Measurements from ENCODE around the gene FAM3A.

Gene FAM3A

GRCh38 chrX:154534526-154535322 is 18.7 kb upstream of the FAM3A start:
- DNase-seq: peak; percentile 17

- DNase-seq: no peak
These were observed 16.7 kb upstream of the FAM3A start for GRCh38 chrX:154532690-154533089.

- no peak for DNase-seq
These were observed 15.6 kb upstream of the FAM3A start for GRCh38 chrX:154531626-154532025.

DNA sequence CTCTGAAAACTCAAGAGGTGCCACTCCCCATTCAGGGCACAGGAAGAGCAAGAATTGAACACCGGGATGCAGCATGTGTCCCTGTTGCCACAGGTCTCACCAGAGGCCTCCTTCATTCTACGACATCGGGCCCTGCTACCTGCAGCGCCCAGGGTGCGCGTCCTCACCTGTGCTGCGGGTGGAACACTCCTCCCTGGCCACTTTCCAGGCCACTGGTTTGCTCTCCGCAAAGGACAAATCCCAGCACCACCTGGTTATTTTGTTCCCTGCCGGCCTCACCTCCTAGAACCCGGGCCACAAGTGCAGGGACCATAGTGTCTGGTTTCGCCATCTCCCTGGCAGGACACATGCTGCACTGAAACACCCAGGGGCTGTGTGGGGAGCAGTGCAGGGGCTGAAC is 14.3 kb upstream of the FAM3A start:
- no peak for DNase-seq

GRCh38 chrX:154529206-154529612 is 13.2 kb upstream of the FAM3A start:
- DNase-seq: no peak

DNA sequence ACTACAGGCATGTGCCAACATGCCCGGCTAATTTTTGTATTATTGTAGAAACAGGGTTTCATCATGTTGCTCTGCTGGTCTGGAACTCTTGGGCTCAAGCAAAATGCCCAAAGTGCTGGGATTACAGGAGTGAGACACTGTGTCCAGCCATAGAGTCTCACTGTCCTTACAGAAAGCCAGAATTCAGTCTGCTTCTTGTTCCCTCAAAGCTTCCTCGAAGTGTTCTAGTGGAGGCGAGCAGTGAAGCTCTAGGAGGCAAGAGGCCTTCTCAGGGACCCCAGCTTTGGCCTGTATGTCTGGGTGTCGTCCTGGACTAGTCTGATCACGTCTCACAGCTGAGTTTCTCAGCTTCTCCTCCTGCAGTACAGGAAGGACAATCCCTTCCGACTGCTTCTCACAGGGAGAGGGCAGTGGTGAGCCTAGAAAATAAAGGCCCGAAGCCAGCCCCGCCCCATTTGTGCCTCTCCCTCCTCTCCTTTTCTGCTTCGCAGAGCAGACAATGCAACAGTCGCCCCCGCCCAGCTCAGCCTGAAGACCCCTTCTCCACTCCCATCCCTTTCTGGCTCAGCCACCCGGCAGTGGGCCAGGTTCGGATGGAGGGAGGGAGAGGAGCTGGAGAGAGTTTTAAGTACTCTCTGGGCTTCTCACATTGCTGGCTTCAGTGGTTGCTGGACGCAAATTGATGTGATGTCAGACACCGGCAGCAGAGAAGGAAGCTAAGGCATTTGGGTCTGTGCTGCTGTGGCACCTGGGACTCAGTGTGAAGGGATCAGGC is 11.1 kb upstream of the FAM3A start:
- DNase-seq: peak; percentile 51

DNA sequence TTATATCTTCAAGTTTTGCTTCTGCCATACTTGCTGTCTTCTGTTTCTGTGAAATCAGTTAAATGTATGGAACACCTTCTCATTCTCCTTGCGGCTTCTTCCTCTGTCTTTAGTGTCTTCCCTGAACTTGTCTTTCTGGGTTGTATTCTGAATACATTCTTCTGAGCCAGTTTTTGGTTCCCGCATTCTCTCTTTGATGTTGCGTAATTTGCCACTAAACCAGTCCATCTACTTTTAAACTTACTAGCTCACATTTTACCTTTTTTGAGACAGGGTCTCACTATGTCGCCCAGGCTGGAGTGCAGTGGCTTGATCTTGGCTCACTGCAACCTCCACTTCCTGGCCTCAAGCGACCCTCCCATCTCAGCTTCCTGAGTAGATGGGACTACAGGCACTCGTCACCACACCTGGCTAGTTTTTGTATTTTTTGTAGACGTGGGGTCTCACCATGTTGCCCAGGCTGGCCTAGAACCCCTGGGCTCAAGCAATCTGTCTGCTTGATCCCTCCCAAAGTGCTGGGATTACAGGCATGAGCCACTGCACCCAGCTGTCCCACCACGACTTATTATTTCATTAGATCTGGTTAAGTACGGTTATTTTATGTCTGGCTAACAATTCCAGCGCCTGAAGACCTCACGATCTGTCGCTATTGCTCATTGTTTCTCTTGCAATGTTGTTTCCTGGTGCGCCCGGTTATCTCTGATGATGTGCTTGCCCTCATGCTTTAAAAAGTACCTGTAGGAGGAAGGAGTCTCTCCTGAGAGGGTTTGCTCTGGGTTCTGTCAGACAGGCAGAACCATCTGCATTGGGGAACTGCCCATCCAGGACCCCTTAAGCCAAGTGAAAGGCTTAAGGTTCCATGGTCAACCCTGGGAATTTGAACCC is 9.8 kb upstream of the FAM3A start:
- DNase-seq: no peak

GRCh38 chrX:154519389-154519788 is 3.4 kb upstream of the FAM3A start:
- no peak for DNase-seq

DNA sequence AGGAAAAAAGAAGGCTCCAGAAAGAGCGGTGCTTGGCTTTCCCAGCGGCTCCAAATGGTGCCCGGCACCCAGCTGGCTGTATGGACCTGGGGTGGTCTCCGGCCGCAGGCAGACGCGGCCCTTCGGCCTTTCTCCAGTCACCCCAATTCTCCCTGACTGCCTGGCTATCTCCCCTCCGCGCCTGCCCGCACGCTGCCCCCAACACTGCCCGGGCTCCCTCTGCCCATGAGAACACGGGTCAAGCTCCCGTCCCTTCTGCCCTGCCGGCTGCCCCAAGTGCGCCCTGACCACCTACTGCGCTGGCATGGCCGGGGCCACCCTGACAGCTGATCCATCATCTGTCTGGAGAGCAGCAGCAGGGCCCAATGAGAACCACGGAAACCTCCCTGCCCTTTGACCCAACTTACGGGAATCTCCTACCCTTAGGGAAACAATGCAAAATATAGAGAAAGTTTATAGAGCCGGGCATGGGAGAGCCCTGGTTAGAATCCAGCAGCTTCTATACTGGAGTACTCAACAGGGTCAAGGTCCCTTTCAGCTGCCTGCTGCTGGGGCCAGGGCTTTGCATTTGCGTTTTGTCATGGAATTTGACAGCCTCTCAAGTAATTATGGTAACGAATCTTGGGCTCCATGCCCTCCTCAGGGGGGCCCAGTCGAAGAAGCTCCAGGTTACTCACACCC is 1.2 kb upstream of the FAM3A start:
- no peak for DNase-seq

GRCh38 chrX:154516656-154517100 is 646 bp upstream of the FAM3A start:
- no peak for DNase-seq

- peak; percentile 55 for DNase-seq
These were observed 704 bp downstream of the FAM3A start for GRCh38 chrX:154515090-154515965.

DNA sequence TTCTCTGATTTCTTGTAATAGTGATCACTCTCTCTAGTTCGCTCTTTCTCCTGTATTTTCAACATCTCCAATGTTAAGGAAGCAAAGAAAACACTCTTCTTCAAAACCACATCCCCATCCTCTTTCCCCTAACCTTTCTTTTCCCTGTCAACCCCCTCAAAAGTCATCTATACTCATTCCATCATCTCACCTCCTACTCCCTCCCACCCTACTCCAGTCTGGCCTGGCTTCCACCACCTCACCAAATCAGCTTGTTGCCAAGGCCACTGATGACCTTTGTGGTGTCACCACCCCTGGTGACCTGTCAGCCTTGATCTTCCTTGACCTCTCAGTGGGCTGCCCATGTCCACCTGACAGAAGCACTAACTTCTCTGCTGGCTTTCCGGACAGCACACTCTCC is 2.3 kb downstream of the FAM3A start:
- no peak for DNase-seq

DNA sequence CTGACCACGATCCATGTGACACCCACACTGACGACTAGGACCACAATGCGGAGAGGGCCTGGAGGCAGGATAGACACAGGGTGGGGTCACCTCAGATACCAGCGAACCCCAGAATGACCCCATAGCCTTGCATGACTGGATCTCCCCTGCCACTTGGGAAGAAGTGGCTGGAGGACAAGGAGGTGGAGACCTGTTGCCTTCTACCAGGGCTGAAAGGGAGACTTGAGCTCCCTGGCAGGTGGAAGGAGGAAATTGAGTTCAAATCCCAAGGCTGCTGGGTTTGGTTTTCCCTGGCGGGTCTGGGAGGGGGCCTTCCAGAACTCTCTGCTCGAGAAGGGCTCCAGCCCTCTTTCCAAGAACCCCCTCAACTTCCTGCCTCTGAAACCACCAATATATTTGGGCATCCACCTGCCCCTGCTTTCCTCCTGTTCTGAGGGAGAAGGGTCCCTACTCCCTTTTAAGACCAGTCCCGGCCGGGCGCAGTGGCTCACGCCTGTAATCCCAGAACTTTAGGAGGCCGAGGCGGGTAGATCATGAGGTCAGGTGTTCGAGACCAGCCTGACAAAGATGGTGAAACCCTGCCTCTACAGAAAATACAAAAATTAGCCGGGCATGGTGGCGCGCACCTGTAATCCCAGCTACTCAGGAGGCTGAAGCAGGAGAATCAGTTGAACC is 3.0 kb downstream of the FAM3A start:
- no peak for DNase-seq

GRCh38 chrX:154511761-154512160 is 4.3 kb downstream of the FAM3A start:
- no peak for DNase-seq

DNA sequence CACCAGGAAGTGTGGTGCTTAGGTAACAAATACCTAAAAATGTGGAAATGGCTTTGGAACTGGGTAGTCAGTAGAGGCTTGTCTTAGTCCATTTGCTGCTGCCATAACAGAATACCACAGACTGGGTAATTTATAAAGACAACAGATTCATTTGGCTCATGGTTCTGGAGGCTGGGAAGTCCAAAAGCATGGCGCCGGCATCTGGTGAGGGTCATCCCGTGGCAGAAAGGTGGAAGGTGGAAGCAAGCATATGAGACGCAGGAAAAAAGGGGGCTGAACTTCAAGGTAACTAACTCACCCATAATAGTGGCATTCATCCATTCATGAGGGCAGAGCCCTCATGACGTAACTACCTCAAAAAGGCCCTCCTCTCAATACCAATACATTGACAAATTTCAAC is 6.6 kb downstream of the FAM3A start:
- DNase-seq: no peak

DNA sequence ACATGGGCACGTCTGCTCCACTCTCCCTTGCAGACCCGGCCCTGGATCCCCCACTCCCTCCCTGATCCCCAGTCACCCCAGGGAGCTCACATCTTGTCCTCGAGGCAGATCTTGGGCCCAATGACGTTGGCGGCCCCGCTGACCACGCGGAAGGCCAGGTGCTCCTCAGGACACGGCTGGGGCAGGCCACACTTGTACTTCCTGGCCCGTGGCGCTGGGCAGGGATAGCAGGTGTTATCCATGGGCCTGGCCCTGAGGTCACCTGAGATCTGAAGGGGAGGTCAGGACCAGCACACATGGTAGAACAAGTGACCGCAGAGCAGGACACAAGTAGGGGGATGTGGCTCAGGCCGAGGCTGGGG is 7.7 kb downstream of the FAM3A start:
- DNase-seq: no peak

DNA sequence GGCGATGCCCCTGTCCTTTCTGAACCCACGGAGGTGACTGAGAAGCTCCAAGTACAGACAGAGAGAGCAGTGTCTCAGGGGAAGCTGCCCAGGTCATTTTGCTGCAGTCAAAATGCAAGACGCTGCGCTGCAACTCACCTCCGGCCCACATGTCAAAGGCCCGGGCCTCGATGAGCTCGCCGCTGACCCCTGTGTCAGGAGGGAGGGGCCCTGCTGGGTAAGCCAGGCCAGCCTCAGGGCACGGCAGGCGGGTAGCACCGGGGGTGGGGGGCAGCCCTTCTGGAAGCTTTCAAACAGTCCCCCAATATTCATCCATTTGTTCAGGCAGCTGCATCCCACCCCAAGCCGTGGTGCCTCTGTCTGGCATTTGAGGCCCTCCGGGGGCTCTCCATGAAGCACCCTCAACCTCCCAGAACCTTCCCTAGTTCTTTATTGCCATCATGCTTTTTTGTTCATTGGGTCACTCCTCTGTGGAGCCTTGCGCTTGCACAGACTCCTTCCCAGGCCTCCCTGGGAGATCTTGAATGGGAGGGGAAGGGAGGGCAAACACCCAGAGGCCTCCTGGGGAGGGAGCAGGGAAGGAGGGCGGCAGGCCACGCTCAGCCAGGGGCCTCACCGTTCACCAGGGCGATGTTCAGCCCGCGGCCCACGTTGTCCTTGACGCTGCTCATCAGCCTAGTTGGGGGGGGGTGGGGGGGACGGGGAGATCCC is 8.2 kb downstream of the FAM3A start:
- no peak for DNase-seq

DNA sequence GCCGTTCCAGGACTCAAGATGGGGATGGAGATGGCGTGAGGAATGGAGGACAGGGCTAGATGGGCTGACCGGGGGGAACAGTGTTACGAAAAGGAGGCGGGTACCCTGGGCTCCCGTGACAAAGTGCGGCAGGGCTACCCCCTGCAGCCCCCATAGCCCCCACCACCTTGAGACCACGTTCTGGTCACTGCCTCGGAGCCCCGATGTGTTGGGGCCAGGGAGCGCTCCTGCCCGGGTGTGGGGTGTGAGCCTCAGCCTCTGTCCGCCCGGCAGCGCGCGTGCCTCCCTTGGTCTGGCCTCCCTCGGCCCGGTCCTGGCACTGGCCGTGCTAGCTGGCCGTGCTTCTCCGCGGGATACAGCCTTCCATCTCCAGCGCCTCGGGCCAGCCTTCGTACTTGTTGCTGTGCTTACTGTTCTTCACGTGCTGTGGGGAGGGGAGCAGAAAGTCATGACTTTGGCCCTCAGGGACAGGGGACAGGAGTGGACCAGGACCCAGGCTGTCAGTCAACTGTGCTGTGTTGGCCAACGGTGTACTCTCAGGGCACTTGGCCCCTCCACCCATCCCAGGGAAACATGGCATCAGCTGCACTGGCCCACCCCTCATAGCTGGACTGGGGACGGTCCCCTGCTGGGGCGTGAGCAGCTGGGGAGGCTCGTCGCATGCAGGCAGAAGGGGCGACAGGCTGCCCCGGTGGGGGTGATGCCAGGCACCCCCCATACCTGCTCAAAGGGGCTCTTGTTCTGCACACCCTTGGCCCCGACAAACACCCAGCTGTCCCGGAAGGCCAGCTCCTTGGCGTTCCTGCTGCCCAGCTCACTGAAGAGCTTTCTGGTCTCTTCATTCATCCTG is 9.3 kb downstream of the FAM3A start:
- DNase-seq: no peak

- no peak for DNase-seq
These were observed 10.3 kb downstream of the FAM3A start for GRCh38 chrX:154505734-154506133.
